ENCODE measurements around the gene ITGB7. TPM values are rescaled to one million over a fixed set of nuclear protein-coding genes. Genes with fewer than 3 reads are reported as not detected.

The ITGB7 gene
- total RNA-seq, 1 donor: 49.8 TPM

- peaks cover 75% of the 10 kb centered on the region for H3K4me1 ChIP-seq (ENCODE audit: insufficient read depth, low read length)
- no peaks in the 10 kb centered on the region for H3K9me3 ChIP-seq (ENCODE audit: low read depth, low read length)
These were observed 7.0 kb downstream of the ITGB7 start for GRCh38 chr12:53200107-53200457.

GRCh38 chr12:53199700-53200099, 7.4 kb downstream of the ITGB7 start:
- no peaks in the 10 kb centered on the region for H3K27me3 ChIP-seq (ENCODE audit: insufficient read depth, low read length)
- H3K4me1 ChIP-seq (ENCODE audit: insufficient read depth, low read length): peaks cover 71% of the 10 kb centered on the region
- no peaks in the 10 kb centered on the region for H3K9me3 ChIP-seq (ENCODE audit: low read depth, low read length)
- H3K4me3 ChIP-seq (ENCODE audit: low read length): no peak overlapping the region

More at GRCh38 chr12:53200107-53200457, 7.0 kb downstream of the ITGB7 start:
- Histone ChIP-seq H3K27me3 (ENCODE audit: insufficient read depth, low read length) (no peaks in the 10 kb centered on the region), H3K4me3 (ENCODE audit: low read length) (no peak overlapping the region)

GRCh38 chr12:53198486-53199110, 8.5 kb downstream of the ITGB7 start:
- Histone ChIP-seq H3K4me3 (ENCODE audit: low read length) (no peak overlapping the region), H3K27me3 (ENCODE audit: insufficient read depth, low read length) (no peaks in the 10 kb centered on the region), H3K9me3 (ENCODE audit: low read depth, low read length) (no peaks in the 10 kb centered on the region), H3K4me1 (ENCODE audit: insufficient read depth, low read length) (peaks cover 60% of the 10 kb centered on the region)

GRCh38 chr12:53197011-53197640, 9.9 kb downstream of the ITGB7 start:
- Histone ChIP-seq H3K27me3 (ENCODE audit: insufficient read depth, low read length) (no peaks in the 10 kb centered on the region), H3K9me3 (ENCODE audit: low read depth, low read length) (no peaks in the 10 kb centered on the region), H3K4me1 (ENCODE audit: insufficient read depth, low read length) (peaks cover 50% of the 10 kb centered on the region), H3K4me3 (ENCODE audit: low read length) (no peak overlapping the region)

GRCh38 chr12:53196486-53196885, 10.6 kb downstream of the ITGB7 start:
- H3K27me3 ChIP-seq (ENCODE audit: insufficient read depth, low read length): no peaks in the 10 kb centered on the region
- H3K4me1 ChIP-seq (ENCODE audit: insufficient read depth, low read length): peaks cover 43% of the 10 kb centered on the region
- H3K9me3 ChIP-seq (ENCODE audit: low read depth, low read length): no peaks in the 10 kb centered on the region
- no peak overlapping the region for H3K4me3 ChIP-seq (ENCODE audit: low read length)

GRCh38 chr12:53195516-53196420, 11.3 kb downstream of the ITGB7 start:
- no peaks in the 10 kb centered on the region for H3K27me3 ChIP-seq (ENCODE audit: insufficient read depth, low read length)
- peaks cover 36% of the 10 kb centered on the region for H3K4me1 ChIP-seq (ENCODE audit: insufficient read depth, low read length)
- no peaks in the 10 kb centered on the region for H3K9me3 ChIP-seq (ENCODE audit: low read depth, low read length)
- H3K4me3 ChIP-seq (ENCODE audit: low read length): no peak overlapping the region

- Histone ChIP-seq H3K4me3 (ENCODE audit: low read length) (no peak overlapping the region), H3K4me1 (ENCODE audit: insufficient read depth, low read length) (peaks cover 28% of the 10 kb centered on the region), H3K27me3 (ENCODE audit: insufficient read depth, low read length) (no peaks in the 10 kb centered on the region), H3K9me3 (ENCODE audit: low read depth, low read length) (no peaks in the 10 kb centered on the region)
These were observed 12.1 kb downstream of the ITGB7 start for GRCh38 chr12:53194973-53195372.

- H3K9me3 ChIP-seq (ENCODE audit: low read depth, low read length): no peaks in the 10 kb centered on the region
- H3K27me3 ChIP-seq (ENCODE audit: insufficient read depth, low read length): no peaks in the 10 kb centered on the region
- H3K4me1 ChIP-seq (ENCODE audit: insufficient read depth, low read length): peaks cover 22% of the 10 kb centered on the region
- no peak overlapping the region for H3K4me3 ChIP-seq (ENCODE audit: low read length)
These were observed 12.9 kb downstream of the ITGB7 start for GRCh38 chr12:53193985-53194716.

- Histone ChIP-seq H3K27me3 (ENCODE audit: insufficient read depth, low read length) (no peaks in the 10 kb centered on the region), H3K9me3 (ENCODE audit: low read depth, low read length) (no peaks in the 10 kb centered on the region), H3K4me3 (ENCODE audit: low read length) (no peak overlapping the region), H3K4me1 (ENCODE audit: insufficient read depth, low read length) (peaks cover 11% of the 10 kb centered on the region)
These were observed 14.0 kb downstream of the ITGB7 start for GRCh38 chr12:53193040-53193439.

- Histone ChIP-seq H3K4me1 (ENCODE audit: insufficient read depth, low read length) (peaks cover 6% of the 10 kb centered on the region), H3K9me3 (ENCODE audit: low read depth, low read length) (no peaks in the 10 kb centered on the region), H3K27me3 (ENCODE audit: insufficient read depth, low read length) (no peaks in the 10 kb centered on the region), H3K4me3 (ENCODE audit: low read length) (no peak overlapping the region)
These were observed 14.5 kb downstream of the ITGB7 start for GRCh38 chr12:53192531-53193021.

GRCh38 chr12:53191885-53192530, 15.0 kb downstream of the ITGB7 start:
- Histone ChIP-seq H3K27me3 (ENCODE audit: insufficient read depth, low read length) (no peaks in the 10 kb centered on the region), H3K4me3 (ENCODE audit: low read length) (no peak overlapping the region)

GRCh38 chr12:53191096-53191884, 15.8 kb downstream of the ITGB7 start:
- Histone ChIP-seq H3K27me3 (ENCODE audit: insufficient read depth, low read length) (no peaks in the 10 kb centered on the region), H3K9me3 (ENCODE audit: low read depth, low read length) (no peaks in the 10 kb centered on the region), H3K4me1 (ENCODE audit: insufficient read depth, low read length) (no peaks in the 10 kb centered on the region), H3K4me3 (ENCODE audit: low read length) (no peak overlapping the region)

More at GRCh38 chr12:53191885-53192530, 15.0 kb downstream of the ITGB7 start:
- Histone ChIP-seq H3K4me1 (ENCODE audit: insufficient read depth, low read length) (peaks cover under 1% of the 10 kb centered on the region), H3K9me3 (ENCODE audit: low read depth, low read length) (no peaks in the 10 kb centered on the region)

- no peaks in the 10 kb centered on the region for H3K9me3 ChIP-seq (ENCODE audit: low read depth, low read length)
- no peak overlapping the region for H3K4me3 ChIP-seq (ENCODE audit: low read length)
- no peaks in the 10 kb centered on the region for H3K27me3 ChIP-seq (ENCODE audit: insufficient read depth, low read length)
- no peaks in the 10 kb centered on the region for H3K4me1 ChIP-seq (ENCODE audit: insufficient read depth, low read length)
These were observed 16.8 kb downstream of the ITGB7 start for GRCh38 chr12:53190108-53190729.

All from mononuclear cell (primary cell).